ENCODE results near the gene PGLYRP3.

Gene PGLYRP3

DNA sequence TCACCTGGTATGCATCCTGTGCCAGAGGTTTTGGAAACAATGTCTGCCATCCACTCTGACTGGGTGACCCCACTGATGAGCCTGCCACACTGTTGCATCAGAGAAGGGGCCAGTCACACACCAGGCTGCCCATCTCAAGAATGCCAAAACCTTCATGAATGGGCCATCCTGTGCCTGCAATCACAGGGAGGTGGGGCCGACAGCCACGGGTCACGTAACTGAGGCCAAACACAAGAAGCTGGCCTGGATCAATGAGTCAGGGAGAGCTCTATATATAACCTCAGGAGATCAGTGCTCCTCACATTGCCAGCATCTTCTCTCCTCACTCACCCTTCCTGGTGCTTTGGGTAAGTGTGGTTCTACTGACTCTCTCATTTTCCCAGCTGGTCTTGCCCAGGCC lies 53.4 kb downstream of the PGLYRP3 start, which contains the start of gene LORICRIN:
TSS of gene LORICRIN (plus strand) at position 301 of the 400 bp plus-strand sequence. CDS start 1,263 bp downstream, outside the sequence.
- DNase-seq = no peak

DNA sequence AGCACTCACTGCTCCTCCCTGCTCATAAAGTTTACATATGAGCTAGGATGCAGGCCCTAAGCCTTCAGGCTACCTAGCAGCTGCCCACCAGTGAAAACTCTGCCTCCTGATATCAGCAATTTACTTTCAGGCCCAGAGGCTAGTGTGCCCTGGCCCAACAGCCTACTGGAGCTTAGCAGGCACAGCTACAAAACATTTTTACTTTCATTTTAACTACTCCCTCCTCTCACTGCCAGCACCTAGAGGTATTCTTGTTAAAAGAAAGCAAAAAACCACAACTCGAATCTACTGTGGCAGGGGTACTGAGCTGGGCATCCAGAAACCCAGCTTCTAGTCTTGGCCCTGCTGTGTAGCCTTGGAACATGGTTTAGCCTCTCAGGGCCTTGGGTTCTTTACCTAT lies 59.1 kb downstream of the PGLYRP3 start:
- no peak for DNase-seq

DNA sequence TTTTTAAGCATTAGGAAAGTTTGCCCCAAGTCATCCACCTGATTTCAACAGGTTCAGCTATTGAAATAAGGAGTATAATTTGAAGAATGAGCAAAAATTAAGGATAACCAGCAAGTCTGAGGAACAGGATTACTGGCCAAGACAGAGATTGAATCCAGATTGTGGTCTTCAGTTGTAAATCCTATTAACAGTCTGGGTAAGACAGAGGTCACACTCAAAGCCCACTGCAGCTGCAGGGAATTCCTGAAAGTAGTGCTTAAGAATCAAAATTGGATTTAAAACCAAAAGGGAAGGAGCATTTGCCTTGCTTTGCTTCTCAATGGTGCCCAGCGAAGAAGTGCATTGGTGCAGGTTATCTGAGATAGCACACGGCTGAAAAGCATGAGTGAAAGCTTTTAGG lies 59.7 kb downstream of the PGLYRP3 start:
- DNase-seq = no peak

DNA sequence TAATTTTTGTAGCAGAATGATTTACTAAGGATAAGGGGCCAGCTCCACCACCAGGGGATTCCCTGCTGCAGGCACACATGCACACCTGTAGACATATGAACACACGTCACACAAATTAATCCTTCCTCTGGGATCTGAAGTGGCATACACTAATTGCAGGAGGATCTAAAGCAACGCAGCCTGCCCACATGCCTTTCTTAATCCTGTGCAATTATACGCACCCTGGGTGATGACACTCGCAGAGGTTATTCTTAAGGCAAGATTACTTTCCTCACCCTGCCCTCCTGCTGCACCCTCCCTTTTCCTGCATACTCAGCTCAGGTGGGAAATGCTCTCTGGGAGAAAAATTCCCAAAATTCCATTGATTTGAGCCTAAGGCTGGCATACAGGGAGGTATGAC lies 60.8 kb downstream of the PGLYRP3 start:
- DNase-seq = no peak

DNA sequence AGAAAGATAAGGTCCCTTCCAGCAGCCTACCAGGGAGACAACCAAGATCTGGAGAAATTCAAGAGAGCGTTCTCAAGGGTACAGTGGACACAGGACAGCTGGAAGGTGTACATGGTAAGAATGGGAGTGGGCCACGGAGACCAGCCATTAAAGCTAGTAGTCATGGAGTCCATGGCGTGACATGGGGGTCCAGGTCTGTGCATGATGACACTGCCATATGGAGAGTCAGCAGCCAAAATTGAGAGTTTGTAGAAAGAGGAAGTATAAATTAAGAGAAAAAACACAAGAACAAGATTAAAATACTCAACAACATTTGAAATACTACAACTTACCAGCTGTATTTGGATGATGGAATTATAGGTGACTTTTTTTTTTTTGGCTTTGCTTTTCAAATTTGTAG lies 61.2 kb downstream of the PGLYRP3 start:
- DNase-seq = no peak

DNA sequence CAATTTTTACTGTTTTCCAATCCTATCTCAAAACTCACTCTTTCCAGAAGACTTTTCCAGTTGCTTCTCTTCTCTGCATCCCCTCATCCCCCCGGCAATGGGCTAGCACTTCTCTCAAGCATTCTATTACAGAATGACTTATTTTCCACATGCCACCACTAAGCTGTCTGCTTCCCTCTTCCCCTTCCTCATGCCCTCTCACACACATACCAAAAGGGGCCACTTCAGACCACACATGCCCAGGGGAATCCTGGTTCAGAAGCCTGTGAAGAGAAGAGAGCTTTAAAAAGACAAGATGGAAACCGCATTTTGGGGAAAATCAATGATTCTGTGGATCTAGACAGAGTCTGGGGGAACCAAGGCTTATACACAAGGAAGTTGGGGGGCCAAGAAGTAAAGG lies 61.7 kb downstream of the PGLYRP3 start:
- no peak for DNase-seq

DNA sequence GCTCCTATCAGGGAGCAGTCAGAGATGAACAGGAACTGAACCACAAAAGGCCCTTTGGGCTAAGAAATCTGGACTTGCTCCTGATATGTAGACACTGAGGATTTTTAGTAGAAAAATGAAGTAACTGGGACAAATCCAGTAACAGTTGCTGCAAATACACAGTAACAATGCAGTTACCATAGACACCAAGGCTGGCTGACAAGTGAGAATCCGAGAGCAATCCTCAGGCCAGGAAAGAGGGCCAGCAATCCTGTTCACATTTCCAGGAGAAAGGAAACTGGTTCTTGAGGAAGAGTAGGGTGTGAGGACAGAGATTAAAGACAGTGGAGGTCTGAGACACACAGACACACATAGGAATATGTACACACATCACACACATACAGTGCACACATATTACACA lies 62.6 kb downstream of the PGLYRP3 start:
- DNase-seq = no peak

DNA sequence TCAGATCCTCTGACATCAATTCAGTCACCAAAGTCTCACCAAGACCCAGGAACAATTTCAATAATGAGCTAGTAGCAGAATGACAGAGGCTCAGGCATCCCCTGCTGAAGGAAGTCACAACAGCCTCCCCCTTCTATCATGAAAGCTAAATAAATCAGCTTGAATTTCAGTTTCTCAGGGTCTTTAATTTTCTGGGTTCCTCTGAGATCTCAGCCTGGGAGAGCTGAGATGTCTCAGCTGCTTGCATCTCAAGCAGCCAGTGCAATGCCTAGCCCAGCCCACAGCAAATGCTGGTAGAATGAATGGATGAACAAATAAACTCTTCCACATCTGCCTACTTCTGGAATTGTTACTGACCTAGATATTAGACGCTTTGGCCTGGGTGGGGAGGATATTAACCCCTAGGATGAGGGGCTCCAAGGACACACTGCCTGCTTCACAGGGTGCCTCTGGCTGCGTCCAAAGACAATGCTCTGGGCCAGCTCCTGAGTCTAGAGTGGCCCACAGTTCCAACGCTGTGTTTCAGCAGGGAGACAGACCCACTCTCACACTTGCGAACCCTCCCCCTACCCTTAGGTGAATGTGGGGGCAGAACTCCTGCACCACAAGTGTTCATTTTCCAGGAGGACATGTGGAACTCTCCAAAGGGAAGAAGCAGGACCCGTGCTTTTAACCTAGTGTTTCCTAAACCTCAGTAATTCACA lies 64.4 kb downstream of the PGLYRP3 start:
- DNase-seq = no peak
